MCF 10A (cell line): ENCODE data around the gene TRIM44. TPM values are rescaled to one million over a fixed set of nuclear protein-coding genes. Genes with fewer than 3 reads are reported as not detected.

ENCODE experiments used
- BruUV-seq: library from RNA; stranded (reverse); fragments of 400-500 nt; replicated peaks from 2 replicates; lab custom pipeline; 2021; lab: Mats Ljungman, UMichigan
- CTCF ChIA-PET: fragments of 300-600 bp; sonication (Branson Sonifier 250); formaldehyde crosslinking; extraction: SDS; loops from one replicate; lab custom pipeline; 2021; ENCODE audit warnings: antibody characterized with exemption, inconsistent platforms; lab: Yijun Ruan, JAX
- POLR2A ChIA-PET: fragments of 300-600, 350-650 bp; sonication (Branson Sonifier 250); formaldehyde crosslinking; extraction: SDS; loops from one replicate; lab custom pipeline; 2020; ENCODE audit warnings: antibody characterized with exemption, inconsistent platforms; lab: Yijun Ruan, JAX
- DNase-seq: peaks from one replicate; pipeline ENCODE4 v3.0.0-alpha.2; 2018; ENCODE audit not compliant: unreplicated experiment
- H3K27ac Mint-ChIP-seq: one replicate; pipeline ENCODE4 v1.8.0; 2022; ENCODE audit warnings: mild to moderate bottlenecking, low read depth, mixed read lengths; ENCODE audit not compliant: unreplicated experiment
- H3K27me3 Mint-ChIP-seq: one replicate; pipeline ENCODE4 v1.8.0; 2022; ENCODE audit warnings: mixed read lengths; ENCODE audit not compliant: insufficient read depth, unreplicated experiment
- H3K36me3 Mint-ChIP-seq: one replicate; pipeline ENCODE4 v1.8.0; 2022; ENCODE audit warnings: mild to moderate bottlenecking, moderate library complexity, mixed read lengths; ENCODE audit not compliant: insufficient read depth, unreplicated experiment
- H3K4me1 Mint-ChIP-seq: one replicate; pipeline ENCODE4 v1.8.0; 2022; ENCODE audit warnings: mixed read lengths; ENCODE audit not compliant: insufficient read depth, unreplicated experiment
- H3K4me3 Mint-ChIP-seq: one replicate; pipeline ENCODE4 v1.8.0; 2022; ENCODE audit warnings: mild to moderate bottlenecking, moderate library complexity, mixed read lengths; ENCODE audit not compliant: unreplicated experiment
- H3K9me3 Mint-ChIP-seq: one replicate; pipeline ENCODE4 v1.8.0; 2022; ENCODE audit warnings: mixed read lengths; ENCODE audit not compliant: unreplicated experiment
- CTCF ChIP-seq: fragments of 200-600 bp; IDR thresholded peaks from one replicate; pipeline ENCODE4 v1.8.0; 2022; ENCODE audit warnings: antibody characterized with exemption, mild to moderate bottlenecking; ENCODE audit not compliant: unreplicated experiment
- intact Hi-C: fragments of 100-400 bp; cut with micrococcal nuclease; formaldehyde crosslinking; loops from 2 replicates; pipeline ENCODE4 v1.14.1; 2022
- total RNA-seq: library from RNA; stranded (reverse); gene quantifications from 2 replicates; pipeline ENCODE4 v1.2.3, GENCODE V29; 2022

The TRIM44 gene
- total RNA-seq, 1 experiment from 2014 or later: 103 TPM

DNA sequence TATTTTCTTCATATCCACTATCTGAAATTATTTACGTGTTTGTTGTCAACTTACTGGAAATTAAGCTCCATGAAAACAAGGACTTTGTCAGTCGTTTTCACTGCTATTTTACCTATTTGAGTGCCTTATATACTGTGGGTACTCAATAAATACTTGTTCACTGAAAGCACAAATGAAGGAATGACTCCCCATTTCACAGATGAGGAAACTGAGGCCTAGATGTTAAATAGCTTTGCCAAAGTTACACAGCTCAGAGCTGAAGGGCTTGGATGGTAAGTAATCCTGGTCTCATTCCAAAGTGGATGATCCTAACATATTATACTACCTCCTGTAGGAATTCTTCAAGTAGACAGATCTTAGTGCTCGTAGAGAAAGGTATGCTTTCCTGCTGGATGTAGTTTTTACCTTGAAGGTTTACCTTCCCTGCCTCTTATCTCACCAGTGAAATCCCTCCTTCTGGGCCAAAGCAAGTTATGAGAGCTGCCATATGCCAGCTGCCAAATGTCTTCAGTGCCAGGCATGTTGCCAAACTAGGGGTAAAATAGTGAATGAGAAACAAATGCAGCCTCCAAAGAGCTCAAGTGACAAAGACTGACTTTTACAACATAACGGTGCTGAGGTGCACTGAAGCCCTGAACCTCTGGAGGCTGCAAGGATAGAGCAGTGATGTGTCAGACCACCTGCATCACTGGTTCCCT lies 129.7 kb downstream of the TRIM44 start:
- H3K36me3 Mint-ChIP-seq: peaks cover 24% of the 10 kb centered on the region
- intact Hi-C loops: no loop called here
- CTCF ChIA-PET: interaction anchor here (0.6 kb wide), 3 partner anchors 22 to 339 kb away, joined by 3 to 4 read pairs (median 4); no protein-coding TSS in a partner anchor
- POLR2A ChIA-PET: interaction anchor here (0.9 to 1.0 kb wide), 3 partner anchors 9 to 25 kb away, joined by 3 to 4 read pairs (median 4); no protein-coding TSS in a partner anchor
- TF ChIP-seq CTCF: no peak
- no TSS peak for BruUV-seq
- no peak overlapping the region for H3K4me3 Mint-ChIP-seq
- no peak overlapping the region for H3K27ac Mint-ChIP-seq
- H3K9me3 Mint-ChIP-seq: no peaks in the 10 kb centered on the region
- no peaks in the 10 kb centered on the region for H3K27me3 Mint-ChIP-seq
- peaks cover 52% of the 10 kb centered on the region for H3K4me1 Mint-ChIP-seq
- DNase-seq: peak; percentile 30

DNA sequence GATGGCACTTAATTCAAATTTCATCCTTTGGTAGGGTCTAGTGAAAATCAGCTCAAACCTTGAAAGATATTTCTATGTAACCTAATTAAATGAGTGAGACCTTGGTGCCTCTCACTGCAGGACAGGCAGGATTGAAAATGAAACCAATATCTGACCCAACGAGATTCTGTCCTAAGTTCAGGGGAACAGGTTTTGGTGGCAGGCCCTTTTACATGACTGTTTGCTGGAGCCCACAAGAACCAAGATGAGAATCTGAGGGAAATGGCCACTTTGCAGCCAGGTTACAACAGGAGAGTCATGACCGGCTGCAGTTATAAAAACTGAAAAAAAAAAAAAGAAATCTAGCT lies 130.2 kb downstream of the TRIM44 start:
- no peak for DNase-seq
- BruUV-seq: no TSS peak
- no peak for TF ChIP-seq CTCF
- H3K9me3 Mint-ChIP-seq: no peaks in the 10 kb centered on the region
- ChIA-PET CTCF (interaction anchor here (0.6 kb wide), 1 partner anchor 339 kb away, joined by 4 read pairs; no protein-coding TSS in a partner anchor), POLR2A (interaction anchor here (0.7 to 0.9 kb wide), 3 partner anchors 9 to 1796 kb away, joined by 4 read pairs; no protein-coding TSS in a partner anchor)
- H3K4me3 Mint-ChIP-seq: no peak overlapping the region
- peaks cover 53% of the 10 kb centered on the region for H3K4me1 Mint-ChIP-seq
- intact Hi-C loops: no loop called here
- peaks cover 24% of the 10 kb centered on the region for H3K36me3 Mint-ChIP-seq
- no peaks in the 10 kb centered on the region for H3K27me3 Mint-ChIP-seq
- no peak overlapping the region for H3K27ac Mint-ChIP-seq

- Mint-ChIP-seq H3K4me1 (peaks cover 59% of the 10 kb centered on the region), H3K4me3 (no peak overlapping the region), H3K36me3 (peaks cover 24% of the 10 kb centered on the region), H3K9me3 (no peaks in the 10 kb centered on the region), H3K27me3 (no peaks in the 10 kb centered on the region), H3K27ac (no peak overlapping the region)
- no peak for DNase-seq
- BruUV-seq: no TSS peak
- intact Hi-C loops: no loop called here
- TF ChIP-seq CTCF: no peak
- ChIA-PET POLR2A (interaction anchor here (0.9 to 1.4 kb wide), 3 partner anchors 11 to 310 kb away, joined by 3 to 5 read pairs (median 3); no protein-coding TSS in a partner anchor), CTCF (interaction anchor here (2.4 kb wide), 1 partner anchor 28 kb away, joined by 13 read pairs; no protein-coding TSS in a partner anchor)
Measured at GRCh38 chr11:35794333-35794732, 131.8 kb downstream of the TRIM44 start.

- Mint-ChIP-seq H3K4me1 (peaks cover 64% of the 10 kb centered on the region), H3K4me3 (no peak overlapping the region), H3K36me3 (peaks cover 24% of the 10 kb centered on the region), H3K9me3 (no peaks in the 10 kb centered on the region), H3K27ac (peak overlapping the region; percentile 81), H3K27me3 (no peaks in the 10 kb centered on the region)
- DNase-seq: peak; percentile 61
- POLR2A ChIA-PET: interaction anchor here (0.9 to 1.4 kb wide), 5 partner anchors 9 to 310 kb away, joined by 3 to 7 read pairs (median 3); no protein-coding TSS in a partner anchor
- CTCF ChIA-PET: interaction anchor here (2.4 kb wide), 1 partner anchor 27 kb away, joined by 13 read pairs; no protein-coding TSS in a partner anchor
- no TSS peak for BruUV-seq
- TF ChIP-seq CTCF: no peak
- intact Hi-C loops: loop anchor here (5.0 kb wide), 2 partner anchors 133 to 173 kb away; partner anchors contain the start of gene TRIM44
Measured at GRCh38 chr11:35794850-35795249, 132.3 kb downstream of the TRIM44 start.
